Fibroblast of gingiva (primary cell): ENCODE data around the gene COL9A1.
"Not testable (repeated sequence)": the region's sequence is repeated elsewhere in the genome, so short reads cannot be mapped to it uniquely, and the experiment has no call there.

Source experiments
- DNase-seq: peaks from one replicate; pipeline ENCODE4 v3.0.0-alpha.2; 2011; ENCODE audit warnings: low read depth

Gene COL9A1

DNA sequence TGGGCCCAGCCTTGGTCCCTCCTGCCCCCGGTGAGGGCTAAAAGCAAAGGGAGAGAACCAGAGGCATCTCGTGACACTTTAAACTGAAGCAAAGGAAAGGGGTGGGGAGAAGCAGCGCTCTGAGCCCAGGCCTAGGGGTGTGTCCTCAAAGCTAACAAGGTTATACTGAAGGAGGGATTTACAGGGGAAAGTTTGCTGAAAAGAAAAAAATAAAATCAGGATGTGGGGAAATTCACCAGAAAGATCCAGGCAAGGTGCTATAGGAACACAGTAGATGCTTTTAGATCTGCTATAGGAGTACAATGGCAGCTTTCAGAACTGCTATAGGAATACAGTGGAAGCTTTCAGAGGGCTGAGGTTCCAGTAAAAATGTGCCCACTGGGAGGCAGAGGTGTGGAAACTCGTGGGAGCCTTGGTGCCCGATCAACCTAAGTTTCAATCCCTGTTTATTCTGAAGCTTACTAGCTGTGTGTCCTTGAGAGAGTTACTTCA, at the start of gene COL9A1:
COL9A1 (minus strand) TSS at position 51 of the 492 bp plus-strand sequence. CDS start 160 bp downstream, outside the sequence.
- no peak for DNase-seq

DNA sequence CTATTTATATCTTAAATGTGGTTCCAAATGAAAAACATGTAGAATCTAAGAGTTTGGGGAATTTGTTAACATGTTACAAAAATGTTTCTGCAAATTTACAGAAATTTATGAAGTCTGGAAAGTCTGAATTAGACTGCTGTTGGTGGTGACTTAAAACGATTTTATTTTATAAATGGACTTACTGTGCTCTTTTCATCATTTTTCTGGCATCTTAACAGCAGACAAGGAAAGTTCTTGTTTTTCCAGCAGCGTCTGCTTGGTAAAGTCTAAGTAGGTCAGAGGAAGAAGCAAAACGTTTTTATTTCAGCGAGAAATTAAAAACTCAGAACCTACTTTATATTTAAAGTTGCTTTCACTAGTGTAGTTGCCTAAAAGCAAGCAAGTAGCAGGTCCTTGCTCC, 48.6 kb upstream of the COL9A1 start:
- DNase-seq = no peak

DNA sequence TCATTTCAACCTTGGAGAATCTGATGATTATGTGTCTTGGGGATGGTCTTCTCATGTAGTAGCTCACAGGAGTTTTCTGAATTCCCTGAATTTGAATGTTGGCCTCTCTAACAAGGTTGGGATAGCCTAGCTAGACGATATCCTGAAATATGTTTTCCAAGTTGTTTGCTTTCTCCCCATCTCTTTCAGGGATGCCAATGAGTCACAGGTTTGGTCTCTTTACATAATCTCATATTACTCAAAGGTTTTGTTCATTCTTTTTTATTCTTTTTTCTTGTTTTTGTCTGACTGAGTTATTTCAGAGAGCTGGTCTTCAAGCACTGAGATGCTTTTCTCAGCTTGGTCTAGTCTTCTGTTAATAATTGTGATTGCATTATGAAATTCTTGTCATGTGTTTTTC, 42.7 kb upstream of the COL9A1 start:
- DNase-seq = no peak

DNA sequence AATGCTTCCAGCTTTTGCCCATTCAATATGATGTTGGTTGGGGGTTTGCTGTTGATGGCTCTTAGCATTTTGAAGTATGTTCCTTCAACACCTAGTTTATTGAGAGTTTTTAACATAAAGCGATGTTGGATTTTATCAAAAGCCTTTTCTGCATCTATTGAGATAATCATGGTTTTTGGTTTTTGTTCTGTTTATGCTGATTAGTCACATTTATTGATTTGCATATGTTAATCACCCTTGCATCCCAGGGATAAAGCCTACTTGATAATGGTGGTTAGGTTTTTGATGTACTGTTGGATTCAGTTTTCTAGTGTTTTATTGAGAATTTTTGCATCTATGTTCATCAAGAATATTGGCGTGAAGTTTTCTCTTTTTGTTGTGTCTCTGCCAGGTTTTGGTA, 40.4 kb upstream of the COL9A1 start:
- no peak for DNase-seq

DNA sequence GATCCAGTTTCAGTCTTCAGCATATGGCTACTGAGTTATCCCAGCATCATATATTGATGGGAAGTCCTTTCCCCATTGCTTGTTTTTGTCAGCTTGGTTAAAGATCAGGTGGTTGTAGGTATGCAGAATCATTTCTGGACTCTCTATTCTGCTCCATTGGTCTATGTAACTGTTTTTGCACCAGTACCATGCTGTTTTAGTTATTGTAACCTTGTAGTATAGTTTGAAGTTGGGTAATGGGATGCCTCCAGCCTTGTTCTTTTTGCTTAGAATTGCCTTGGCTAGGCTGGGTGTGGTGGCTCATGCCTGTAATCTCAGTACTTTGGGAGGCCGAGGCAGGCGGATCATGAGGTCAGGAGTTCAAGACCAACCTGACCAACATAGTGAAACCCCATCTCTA, 36.9 kb upstream of the COL9A1 start:
- not testable (repeated sequence) for DNase-seq

DNA sequence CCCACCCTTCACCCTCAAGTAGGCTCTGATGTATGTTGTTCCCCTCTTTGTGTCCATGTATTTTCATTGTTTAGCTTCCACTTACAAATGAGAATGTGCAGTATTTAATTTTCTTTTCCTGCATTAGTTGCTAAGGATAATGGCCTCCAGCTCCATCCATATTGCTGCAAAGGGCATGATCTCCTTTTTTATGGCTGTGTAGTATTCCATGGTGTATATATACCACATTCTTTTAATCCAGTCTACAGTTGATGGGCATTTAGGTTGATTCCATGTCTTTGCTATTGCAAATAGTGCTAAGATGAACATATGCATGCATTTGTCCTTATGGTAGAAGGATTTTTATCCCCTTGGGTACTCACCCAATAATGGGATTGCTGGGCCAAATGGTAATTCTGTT, 35.9 kb upstream of the COL9A1 start:
- DNase-seq = no peak

DNA sequence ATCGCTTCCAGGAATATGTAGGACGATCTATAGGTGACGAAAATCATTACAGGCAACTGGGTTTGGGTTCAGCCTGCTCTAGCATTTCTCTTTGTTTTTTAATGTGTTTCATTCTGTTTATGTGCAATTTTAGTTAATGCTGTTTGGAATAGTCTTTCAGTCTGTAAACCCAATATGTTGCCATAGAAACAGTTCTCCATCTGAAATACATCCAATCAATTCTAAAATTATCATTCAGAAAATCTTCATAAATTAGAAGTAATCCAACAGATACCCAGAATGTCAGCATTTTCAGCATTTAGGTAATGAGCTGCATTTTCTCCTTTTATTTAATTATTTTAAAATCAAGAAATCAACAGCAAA, 34.8 kb upstream of the COL9A1 start:
- no peak for DNase-seq

DNA sequence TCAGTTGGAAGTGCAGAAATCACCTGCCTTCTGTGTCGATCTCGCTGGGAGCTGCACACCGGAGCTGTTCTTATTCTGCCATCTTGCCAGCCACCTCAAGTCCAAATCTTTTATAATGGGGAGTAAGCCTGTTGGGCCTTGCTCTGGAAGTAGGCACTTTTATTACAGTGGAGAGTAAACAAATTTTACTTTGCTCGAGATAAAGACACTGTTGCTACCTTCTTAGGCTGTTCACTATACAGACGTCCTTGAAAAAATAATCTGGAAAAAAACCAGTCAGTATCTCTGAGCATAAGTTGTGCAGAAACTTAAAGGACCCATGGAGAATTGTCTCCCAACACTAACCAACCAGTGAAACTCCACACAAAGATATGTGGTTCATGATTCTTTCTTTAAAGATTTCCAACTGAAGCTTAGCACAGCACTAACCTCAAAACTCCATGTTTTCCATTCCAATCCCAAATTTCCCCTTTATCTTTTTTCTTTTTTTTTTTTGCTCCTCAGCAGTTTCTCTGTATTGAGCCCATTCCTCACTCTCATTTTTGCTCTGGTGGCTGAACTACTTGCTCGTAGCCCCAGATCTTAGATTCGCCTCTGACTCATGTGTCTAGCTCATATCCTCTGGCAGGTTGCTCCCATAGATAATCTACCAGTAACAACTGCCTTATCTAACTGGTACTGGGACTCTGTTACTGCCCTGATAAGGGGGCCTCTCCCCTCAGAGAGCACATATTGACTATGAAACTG, 34.3 kb upstream of the COL9A1 start:
- no peak for DNase-seq

DNA sequence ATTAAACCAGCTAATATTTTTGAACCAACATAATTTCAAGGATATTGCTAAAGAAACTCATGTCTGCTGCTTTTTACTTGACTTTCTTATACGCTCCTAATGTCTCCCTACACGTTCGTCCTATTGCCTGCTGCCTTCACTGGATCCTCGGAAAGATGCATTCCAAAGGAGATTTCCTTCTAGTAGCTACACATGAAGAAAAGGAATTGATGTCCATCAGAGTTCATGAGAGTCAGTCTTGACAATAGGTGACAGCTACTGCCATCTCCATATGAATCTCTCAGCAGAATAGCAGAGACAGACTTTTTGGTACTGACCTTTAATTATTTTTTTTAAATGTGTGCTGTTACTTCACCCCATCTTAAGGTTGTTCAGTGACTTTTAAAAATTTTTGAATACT, 24.2 kb upstream of the COL9A1 start:
- no peak for DNase-seq

DNA sequence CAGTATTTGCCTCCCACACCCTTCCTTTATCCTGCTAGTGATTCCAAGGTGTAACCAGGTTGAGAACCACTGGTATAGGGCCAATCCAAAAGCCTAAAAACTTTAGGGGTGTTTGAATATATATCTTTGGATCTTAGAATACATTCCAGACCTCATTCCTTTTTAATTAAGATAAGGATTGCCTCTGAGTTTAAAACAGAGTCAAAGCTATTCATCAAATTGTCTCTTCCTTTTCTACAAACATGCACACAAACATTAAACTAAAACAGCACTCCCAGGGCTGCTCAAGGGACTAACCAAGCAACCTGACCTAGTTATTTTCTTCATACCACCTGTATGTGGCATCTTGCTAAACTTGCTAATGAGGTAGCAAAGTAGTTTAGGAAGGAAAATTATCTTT, 22.1 kb upstream of the COL9A1 start:
- no peak for DNase-seq

DNA sequence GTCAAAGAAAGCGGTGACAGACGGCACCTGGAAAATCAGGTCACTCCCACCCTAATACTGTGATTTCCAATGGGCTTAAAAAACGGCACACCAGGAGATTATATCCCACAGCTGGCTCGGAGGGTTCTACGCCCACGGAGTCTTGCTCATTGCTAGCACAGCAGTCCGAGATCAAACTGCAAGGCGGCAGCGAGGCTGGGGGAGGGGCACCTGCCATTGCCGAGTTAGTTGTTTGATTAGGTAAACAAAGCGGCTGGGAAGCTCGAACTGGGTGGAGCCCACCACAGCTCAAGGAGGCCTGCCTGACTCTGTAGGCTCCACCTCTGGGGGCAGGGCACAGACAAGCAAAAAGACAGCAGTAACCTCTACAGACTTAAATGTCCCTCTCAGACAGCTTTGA, 14.9 kb upstream of the COL9A1 start:
- DNase-seq = not testable (repeated sequence)

DNA sequence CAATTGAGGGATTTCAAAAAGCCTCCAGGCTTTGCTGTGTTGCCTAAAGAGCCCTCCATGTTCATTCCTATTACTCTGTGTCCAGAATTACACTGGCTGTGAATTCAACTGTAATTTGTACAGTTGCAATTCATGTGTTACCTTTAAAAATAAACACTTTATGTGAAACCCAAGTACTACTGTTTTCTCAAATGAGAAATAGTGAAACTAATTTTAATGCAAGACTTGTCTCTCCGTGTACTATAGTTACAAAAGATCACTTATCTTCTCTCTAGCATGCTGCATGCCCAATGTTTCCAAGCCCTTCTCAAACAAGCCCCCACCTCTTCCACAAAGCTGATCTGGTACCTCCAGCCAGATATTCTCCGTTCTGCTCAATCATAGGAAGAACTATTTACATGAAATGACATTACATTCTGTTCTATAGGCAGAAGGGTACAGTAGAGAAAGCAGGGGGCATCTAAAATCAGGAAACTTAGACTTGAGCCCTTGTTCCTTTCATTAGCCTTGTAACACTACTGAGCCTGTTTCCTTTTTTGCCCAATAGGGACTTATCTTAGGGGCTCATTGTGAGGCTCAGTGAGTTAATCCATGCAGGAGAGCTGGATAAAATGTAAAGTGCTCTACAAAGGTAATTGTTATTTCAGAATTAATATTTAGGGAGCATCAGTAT, 12.3 kb upstream of the COL9A1 start:
- no peak for DNase-seq

DNA sequence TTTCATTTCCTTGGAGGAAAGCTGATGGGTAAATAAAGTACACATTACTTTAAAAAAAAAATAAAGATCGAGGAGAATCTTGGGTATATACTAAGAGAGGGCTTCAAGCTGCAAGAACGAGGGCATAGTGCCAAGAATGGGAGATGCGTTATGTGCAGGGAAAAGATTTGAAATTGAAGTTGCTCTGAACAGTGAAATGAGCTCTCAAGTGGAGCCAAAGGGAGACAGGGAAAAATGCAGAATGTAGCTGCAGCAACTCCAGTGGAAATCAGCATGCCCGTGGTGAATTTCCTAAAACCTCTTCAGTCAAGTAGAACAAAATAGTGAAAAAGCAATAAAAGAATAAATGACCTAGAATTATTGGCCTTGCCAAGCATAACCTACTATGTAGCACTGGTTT, 11.4 kb upstream of the COL9A1 start:
- no peak for DNase-seq

DNA sequence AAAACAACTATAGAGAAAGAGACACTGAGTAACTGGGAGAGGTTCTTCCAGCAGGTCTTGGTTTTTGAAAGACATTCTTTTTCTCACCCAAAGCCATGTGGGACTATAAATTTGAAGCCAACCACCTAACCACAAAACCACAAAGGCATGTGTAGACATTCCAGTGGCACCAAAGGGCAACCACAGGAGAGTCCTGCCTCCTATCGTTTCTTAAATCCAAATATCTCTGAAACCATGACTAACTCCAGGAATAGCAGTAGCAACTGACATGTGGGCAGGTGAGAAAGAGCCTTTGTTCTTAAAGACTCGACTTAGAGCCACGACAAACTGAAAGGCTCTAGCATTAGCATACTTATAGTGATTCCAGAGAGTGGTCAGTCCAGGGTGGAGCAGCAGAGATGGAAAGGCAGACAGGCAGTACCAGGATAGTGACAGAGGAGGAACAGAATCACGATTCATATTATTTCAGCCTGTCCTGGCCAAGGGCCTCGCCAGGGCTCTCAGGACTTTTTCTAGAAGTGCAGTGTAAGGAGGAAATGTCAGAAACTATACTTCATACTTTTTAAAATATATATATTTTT, 9.4 kb upstream of the COL9A1 start:
- DNase-seq = peak; percentile 19

DNA sequence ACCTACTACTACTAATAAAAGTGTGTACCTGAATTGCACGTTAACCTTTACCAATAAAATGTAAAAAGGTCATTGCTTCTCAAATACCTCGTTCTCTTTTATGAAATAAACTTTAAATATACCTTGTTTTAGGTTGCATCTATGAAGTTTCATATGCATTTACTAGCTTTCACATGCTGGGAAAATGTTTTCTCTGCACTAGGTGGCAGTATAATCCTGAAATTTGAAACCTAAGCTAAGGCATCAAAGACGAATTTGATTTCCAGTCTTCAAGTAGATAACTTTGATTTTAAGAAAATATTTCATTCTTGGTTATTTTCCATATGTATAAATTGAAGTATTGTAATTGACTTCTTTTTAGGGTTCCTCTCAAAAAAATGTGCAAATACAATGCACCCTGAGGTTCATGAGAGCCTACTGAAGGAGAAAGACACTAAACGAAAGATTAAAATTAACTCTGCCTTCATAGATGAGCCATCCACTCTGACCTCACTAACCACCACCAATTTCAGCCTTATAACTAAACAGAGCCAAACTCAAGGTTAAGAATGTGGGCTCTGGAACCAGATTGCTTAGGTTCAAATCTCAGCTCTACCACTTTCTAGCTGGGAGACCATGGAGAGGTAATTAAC, 7.3 kb upstream of the COL9A1 start:
- DNase-seq = peak; percentile 24

DNA sequence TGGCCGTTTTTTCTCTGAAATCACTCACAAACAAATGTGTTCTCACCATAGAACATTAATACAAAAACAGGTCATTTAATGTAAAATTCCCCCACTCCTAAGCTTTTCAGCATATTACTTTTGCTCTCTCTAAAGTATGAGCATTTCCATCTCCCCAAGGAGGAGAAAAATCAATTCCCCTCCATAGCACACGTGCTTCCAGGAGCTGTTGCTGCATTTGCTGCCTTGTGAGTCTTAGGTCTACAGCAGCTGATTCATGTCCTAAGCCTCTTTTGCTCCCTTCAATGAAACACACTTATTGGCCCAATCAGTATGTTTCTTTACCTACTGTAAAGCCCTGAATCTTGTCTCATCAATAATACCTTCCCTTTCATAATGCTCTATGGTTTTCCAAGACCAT, 6.4 kb upstream of the COL9A1 start:
- DNase-seq = no peak

DNA sequence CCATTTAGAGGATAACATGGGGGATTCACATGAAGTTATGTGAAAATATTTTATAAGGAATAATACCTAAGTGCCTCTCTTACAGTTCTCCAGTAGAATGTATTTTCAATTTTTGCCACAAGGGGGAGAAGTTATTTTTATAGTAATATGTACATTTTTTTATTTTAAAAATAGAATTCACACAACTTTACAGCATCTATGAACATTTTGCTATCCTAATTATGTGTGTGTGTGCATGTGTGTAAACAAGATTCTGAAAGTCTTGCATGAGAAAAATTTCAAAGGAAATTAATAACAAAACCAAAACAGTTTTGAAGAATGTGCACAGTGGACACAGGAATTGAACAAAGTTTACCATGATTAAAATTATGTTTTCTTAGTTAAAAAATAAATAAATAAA, 5.3 kb upstream of the COL9A1 start:
- not testable (repeated sequence) for DNase-seq

DNA sequence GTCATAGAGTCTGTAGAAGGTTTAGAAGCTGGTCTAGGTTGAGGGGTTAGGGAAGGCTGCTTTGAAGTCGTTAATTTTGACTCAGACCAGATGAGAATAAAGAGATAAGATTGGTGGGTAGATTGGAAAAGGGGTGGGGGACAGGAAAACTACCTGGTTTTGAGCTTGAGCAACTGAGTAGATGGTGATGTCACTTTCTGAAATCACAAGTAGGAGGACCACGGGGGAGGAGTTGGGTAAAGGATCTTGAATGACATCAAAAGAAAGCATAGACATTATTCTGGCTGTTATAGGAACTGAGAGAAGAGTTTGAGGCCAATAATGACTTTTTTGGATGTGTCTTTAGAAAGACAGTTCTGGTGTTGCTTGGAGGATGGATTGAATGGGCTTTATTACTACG, 4.1 kb upstream of the COL9A1 start:
- DNase-seq = no peak

DNA sequence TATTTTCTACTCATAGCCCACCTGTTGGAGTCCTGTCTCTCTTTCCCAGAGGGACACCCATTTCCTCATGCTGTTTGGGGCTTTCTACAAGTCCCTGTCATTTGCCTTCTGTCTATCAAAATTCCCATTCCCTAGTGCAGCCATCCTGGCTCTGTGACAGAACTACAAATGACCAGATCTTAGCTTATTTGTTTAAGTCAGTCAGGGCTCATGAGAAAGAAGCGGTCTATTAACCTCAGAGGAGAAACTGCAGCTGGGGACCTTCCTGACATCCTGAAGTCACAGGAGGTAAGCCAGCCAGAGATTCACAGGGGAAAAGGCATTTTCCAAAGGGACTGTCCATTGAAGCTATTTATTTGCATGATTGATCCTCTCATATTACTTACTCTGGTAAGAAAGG, 1.7 kb upstream of the COL9A1 start:
- DNase-seq = no peak

DNA sequence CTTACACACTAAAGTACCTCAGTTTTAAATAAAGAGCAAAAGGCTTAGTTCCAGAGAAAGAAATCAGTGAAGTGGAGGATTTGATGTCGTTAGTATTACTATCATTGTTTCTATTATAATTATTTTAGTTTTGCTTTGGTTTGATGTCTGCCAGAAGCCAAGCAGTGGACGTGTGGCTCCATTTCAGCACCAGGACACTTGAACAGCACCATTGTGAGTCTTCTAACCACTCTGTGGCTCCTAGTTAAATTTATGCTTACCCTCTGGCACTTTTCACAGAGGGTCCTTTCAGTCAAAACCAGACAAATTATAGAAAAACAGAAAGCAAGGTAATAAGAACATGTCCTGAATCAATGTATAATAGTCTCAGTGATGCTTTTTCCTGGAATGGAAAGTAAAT, 3.4 kb downstream of the COL9A1 start:
- no peak for DNase-seq

DNA sequence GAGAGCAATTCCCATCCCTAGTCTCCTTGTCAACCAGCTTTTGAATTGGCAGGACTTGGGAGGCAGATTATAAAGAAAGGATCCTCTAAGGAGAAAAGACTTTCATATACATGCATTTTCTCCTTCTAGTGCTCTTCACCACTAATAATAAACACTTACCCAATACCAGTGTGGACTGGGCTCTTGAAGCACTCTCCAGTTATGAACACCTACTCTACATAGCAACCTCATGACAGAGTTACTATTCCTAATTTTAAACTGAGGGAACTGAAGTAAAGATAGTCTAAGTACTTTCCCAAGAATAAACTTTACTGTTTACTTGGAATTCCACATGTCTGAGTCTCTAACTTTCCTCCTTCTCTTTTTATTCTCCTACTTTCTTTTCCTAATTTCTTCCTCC, 4.8 kb downstream of the COL9A1 start:
- DNase-seq = no peak

DNA sequence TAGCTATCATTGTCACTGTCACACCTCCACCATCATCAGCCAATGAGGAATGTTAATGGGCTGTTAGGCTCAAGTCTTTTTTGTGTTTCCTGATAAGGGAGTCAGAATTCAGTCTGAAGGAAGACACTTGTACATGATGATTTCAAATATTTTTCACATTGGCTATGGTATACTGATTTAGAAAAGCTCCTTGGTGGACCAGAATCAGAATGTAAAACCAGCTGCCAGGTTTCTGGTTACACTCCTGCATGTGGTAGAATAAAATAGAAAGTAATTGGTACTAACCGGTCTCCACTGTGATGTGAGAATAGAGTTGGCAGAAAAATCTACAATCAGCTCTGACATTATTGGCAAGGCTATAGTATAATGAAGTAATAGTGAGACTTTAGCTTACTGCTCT, 10.7 kb downstream of the COL9A1 start:
- DNase-seq = no peak

DNA sequence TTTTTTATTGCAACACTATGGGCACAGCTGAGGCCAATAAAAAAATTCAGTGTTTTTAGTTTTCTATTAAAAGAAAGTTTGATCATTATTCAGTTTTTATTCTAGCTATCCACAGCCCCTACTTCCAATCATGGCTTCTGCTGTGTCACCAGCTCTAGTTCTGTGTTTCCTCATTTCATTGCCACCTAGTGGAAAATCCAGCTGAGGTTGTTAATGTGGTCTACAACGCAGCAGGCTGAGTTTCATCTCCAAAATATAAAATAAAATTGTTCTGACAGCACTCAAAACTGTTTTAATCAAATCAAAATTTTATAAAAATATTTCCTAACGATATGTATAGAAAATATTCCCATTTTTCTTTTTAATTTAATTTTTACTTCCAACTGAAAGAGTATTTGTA, 13.6 kb downstream of the COL9A1 start:
- no peak for DNase-seq
